NCI-H2107 treated with DMSO at 0.1 percent for 48 hours (cell line): ENCODE results near the gene PILRA.

Experiments
- DNase-seq: peaks from one replicate; lab custom pipeline; 2025; ENCODE audit not compliant: unreplicated experiment; lab: John Stamatoyannopoulos, UW

Gene PILRA

GRCh38 chr7:100407285-100408180 lies 34.2 kb downstream of the PILRA start:
- DNase-seq = peak; percentile 34

- no peak for DNase-seq
Observed at GRCh38 chr7:100411101-100411500, 37.8 kb downstream of the PILRA start.

GRCh38 chr7:100413346-100413745 lies 40.1 kb downstream of the PILRA start:
- no peak for DNase-seq

GRCh38 chr7:100413889-100414288 lies 40.6 kb downstream of the PILRA start:
- DNase-seq = no peak

GRCh38 chr7:100415448-100415847 lies 42.2 kb downstream of the PILRA start:
- no peak for DNase-seq

- no peak for DNase-seq
Observed at GRCh38 chr7:100418930-100419659, 45.8 kb downstream of the PILRA start.

GRCh38 chr7:100419660-100420226 lies 46.5 kb downstream of the PILRA start:
- DNase-seq = no peak

- no peak for DNase-seq
Observed at GRCh38 chr7:100423315-100423714, 50.0 kb downstream of the PILRA start.

- no peak for DNase-seq
Observed at GRCh38 chr7:100425347-100425746, 52.1 kb downstream of the PILRA start.

- DNase-seq = no peak
Observed at GRCh38 chr7:100426516-100426915, 53.2 kb downstream of the PILRA start.

GRCh38 chr7:100427762-100428198 lies 54.5 kb downstream of the PILRA start:
- DNase-seq = no peak

GRCh38 chr7:100428199-100428966 lies 55.1 kb downstream of the PILRA start, which contains the start of gene ZCWPW1:
Gene ZCWPW1, minus strand, starts transcription at chr7:100428703. Its CDS starts 8,054 bp downstream, at chr7:100420649.
- DNase-seq = peak; percentile 94

GRCh38 chr7:100428967-100429636 lies 55.8 kb downstream of the PILRA start:
- DNase-seq = peak; percentile 99

GRCh38 chr7:100429637-100430492 lies 56.6 kb downstream of the PILRA start, which contains the start of gene MEPCE:
Gene MEPCE, plus strand, starts transcription at chr7:100429831. Its CDS starts 188 bp downstream, at chr7:100430019.
- peak; percentile 94 for DNase-seq

- no peak for DNase-seq
Observed at GRCh38 chr7:100430493-100431285, 57.4 kb downstream of the PILRA start.

- DNase-seq = no peak
Observed at GRCh38 chr7:100431286-100431735, 58.0 kb downstream of the PILRA start.

GRCh38 chr7:100432053-100432452 lies 58.8 kb downstream of the PILRA start:
- DNase-seq = no peak

- no peak for DNase-seq
Observed at GRCh38 chr7:100432621-100433275, 59.5 kb downstream of the PILRA start.
